GM12878 (cell line): ENCODE measurements around the gene CADPS. TPM values are rescaled to one million over a fixed set of nuclear protein-coding genes. Genes with fewer than 3 reads are reported as not detected.

Experiments
- ATAC-seq: fragments of 200-7000 bp; cut with Tn5 transposase; 3 replicates; pipeline ENCODE4 v1.9.1; 2020; ENCODE audit warnings: mild to moderate bottlenecking, moderate library complexity
- BruUV-seq: library from RNA; stranded (reverse); fragments of 400-500 nt; replicated peaks from 2 replicates; lab custom pipeline; 2021; lab: Mats Ljungman, UMichigan
- CTCF ChIA-PET: fragments of 300-600 bp; sonication (Branson Sonifier 250); formaldehyde crosslinking; extraction: SDS; loops from one replicate; lab custom pipeline; 2021; ENCODE audit warnings: inconsistent platforms; lab: Yijun Ruan, JAX
- POLR2A ChIA-PET: fragments of 350-600 bp; formaldehyde crosslinking; extraction: SDS; loops from one replicate; lab custom pipeline; 2021; ENCODE audit warnings: inconsistent platforms; lab: Charles Lee
- RAD21 ChIA-PET: fragments of 300-600 bp; sonication (Branson Sonifier 250); formaldehyde crosslinking; loops from one replicate; lab custom pipeline; 2023; ENCODE audit warnings: antibody characterized with exemption; ENCODE audit not compliant: unreplicated experiment; lab: Charles Lee
- SMC1A ChIA-PET: fragments of 300-600 bp; sonication (Branson Sonifier 250); formaldehyde crosslinking; loops from one replicate; lab custom pipeline; 2023; ENCODE audit not compliant: unreplicated experiment, uncharacterized antibody; lab: Charles Lee
- DNase-seq: peaks from one replicate; pipeline ENCODE4 v3.0.0-alpha.2; 2011; ENCODE audit warnings: low read depth, low spot score
- FAIRE-seq: peaks from 3 replicates; lab custom pipeline; 2011; peaks lifted over from hg19 to GRCh38; lab: Jason Lieb, UNC
- H2AFZ ChIP-seq: 2 replicates; pipeline ENCODE4 v1.6.0; 2011; ENCODE audit warnings: low read depth, low read length, control low read depth; ENCODE audit not compliant: control insufficient read depth
- H3K27ac ChIP-seq: 2 replicates; pipeline ENCODE4 v1.5.1; 2011; ENCODE audit warnings: control low read depth; ENCODE audit not compliant: control insufficient read depth, insufficient read depth
- H3K27me3 ChIP-seq, 2 experiments: replicated peaks in 1 of 2; 2 replicates each; pipeline versions ENCODE4 v1.6.0 to v1.6.1; 2011; ENCODE audit warnings: low read length in 1 of 2; ENCODE audit not compliant: control insufficient read depth in 2 of 2, insufficient read depth in 2 of 2
- H3K36me3 ChIP-seq, 2 experiments: 2 replicates each; pipeline ENCODE4 v1.5.1; 2011; ENCODE audit warnings: low read length in 1 of 2; ENCODE audit not compliant: control insufficient read depth in 2 of 2, insufficient read depth in 2 of 2
- H3K4me1 ChIP-seq: 2 replicates; pipeline ENCODE4 v1.6.1; 2011; ENCODE audit warnings: mild to moderate bottlenecking, low read length, moderate library complexity, mixed read lengths; ENCODE audit not compliant: control insufficient read depth, insufficient read depth
- H3K4me2 ChIP-seq: 2 replicates; pipeline ENCODE4 v1.6.0; 2011; ENCODE audit warnings: control low read depth; ENCODE audit not compliant: control insufficient read depth, insufficient read depth
- H3K4me3 ChIP-seq: fragments of 200-600 bp; sonication (generic); 2 replicates; pipeline ENCODE4 v1.5.1; 2016
- H3K79me2 ChIP-seq: 2 replicates; pipeline ENCODE4 v1.6.0; 2011; ENCODE audit warnings: low read length; ENCODE audit not compliant: control insufficient read depth, insufficient read depth
- H3K9ac ChIP-seq: 2 replicates; pipeline ENCODE4 v1.8.0; 2011; ENCODE audit warnings: low read length, control low read depth, mixed read lengths; ENCODE audit not compliant: control insufficient read depth, insufficient read depth
- H3K9me3 ChIP-seq: replicated peaks from 3 replicates; pipeline ENCODE4 v1.5.1; 2011; ENCODE audit warnings: mild to moderate bottlenecking, low read length; ENCODE audit not compliant: control insufficient read depth, insufficient read depth
- H4K20me1 ChIP-seq: 2 replicates; pipeline ENCODE4 v1.6.0; 2011; ENCODE audit not compliant: control insufficient read depth, insufficient read depth
- BCLAF1 ChIP-seq: fragments of 450-650 bp; IDR thresholded peaks from 2 replicates; pipeline ENCODE4 v1.6.1; 2017; ENCODE audit warnings: antibody characterized with exemption, mild to moderate bottlenecking, moderate library complexity
- CEBPB ChIP-seq, 2 experiments: fragments of 150-350 bp in 1 of 2; IDR thresholded peaks; 2 replicates each; pipeline ENCODE4 v1.6.1; 2012 to 2014; ENCODE audit warnings: low read depth in 2 of 2, low read length in 2 of 2, borderline replicate concordance in 1 of 2, inconsistent platforms in 1 of 2
- CHD4 ChIP-seq: fragments of 200-600 bp; sonication (generic); IDR thresholded peaks from 2 replicates; pipeline ENCODE4 v1.6.1; 2016; ENCODE audit warnings: mild to moderate bottlenecking
- FOXK2 ChIP-seq: fragments of 450-650 bp; IDR thresholded peaks from 2 replicates; pipeline ENCODE4 v1.6.1; 2017; ENCODE audit warnings: mild to moderate bottlenecking, moderate library complexity
- IRF5 ChIP-seq: fragments of 450-650 bp; IDR thresholded peaks from 2 replicates; pipeline ENCODE4 v1.6.1; 2017; ENCODE audit warnings: borderline replicate concordance
- JUNB ChIP-seq: IDR thresholded peaks from 2 replicates; pipeline ENCODE4 v1.6.1; 2016; ENCODE audit warnings: antibody characterized with exemption, mild to moderate bottlenecking
- MLLT1 ChIP-seq: fragments of 450-650 bp; IDR thresholded peaks from 2 replicates; pipeline ENCODE4 v1.6.1; 2016; ENCODE audit warnings: mild to moderate bottlenecking
- POLR2AphosphoS2 ChIP-seq: IDR thresholded peaks from 2 replicates; pipeline ENCODE4 v1.6.1; 2011; ENCODE audit warnings: low read depth, mild to moderate bottlenecking, low read length, improper control_type of control experiment, moderate library complexity
- ZBTB11 ChIP-seq: fragments of 450-650 bp; formaldehyde crosslinking; IDR thresholded peaks from 2 replicates; pipeline ENCODE4 v1.5.0; 2022; ENCODE audit warnings: mild to moderate bottlenecking, missing genetic modification characterization
- ZBTB40 ChIP-seq: fragments of 450-650 bp; IDR thresholded peaks from 2 replicates; pipeline ENCODE4 v1.6.1; 2016; ENCODE audit warnings: mild to moderate bottlenecking, moderate library complexity, borderline replicate concordance
- WGBS: methylation state at CpG from one replicate; pipeline ENCODE4 v1.1.6; 2016; ENCODE audit warnings: low lambda C conversion rate; ENCODE audit not compliant: insufficient replicate concordance, insufficient coverage; ENCODE audit errors: missing lambda C conversion rate; 5-methylcytosine and 5-hydroxymethylcytosine counted together
- in situ Hi-C: fragments of 300-500 bp; cut with MboI; formaldehyde crosslinking; loops from 9 replicates; pipeline ENCODE4 v1.14.3; 2018; ENCODE audit warnings: mixed read lengths
- intact Hi-C: fragments of 100-400 bp; cut with micrococcal nuclease; formaldehyde crosslinking; loops from one replicate; pipeline ENCODE4 v1.14.2; 2022; ENCODE audit not compliant: unreplicated experiment
- polyA plus RNA-seq, 11 experiments: library from polyadenylated mRNA; depleted of rRNA in 4 of 11; unstranded in 6 of 11; stranded (reverse) in 5 of 11; fragments of >200 nt; fragmentation: Nextera tagmentation in 4 of 11; fragmentation: Illumina TruSeq in 1 of 11; extraction: Ambion mirVana in 4 of 11; extraction: Trizol in 1 of 11; gene quantifications; 1 replicate in 1 of 11; 2 replicates in 10 of 11; pipeline versions ENCODE4 v1.2.1 to v1.2.3, GENCODE V29; 2011 to 2016; ENCODE audit warnings: inconsistent platforms in 2 of 11, missing spikeins in 2 of 11, low read depth in 1 of 11
- total RNA-seq, 4 experiments: library from RNA; depleted of rRNA in 3 of 4; stranded (reverse); fragments of >200 nt in 3 of 4; fragmentation: Illumina TruSeq in 1 of 4; extraction: Trizol in 1 of 4; gene quantifications; 2 replicates each; pipeline versions ENCODE4 v1.2.1 to v1.2.3, GENCODE V29; 2013 to 2021

CADPS gene
- total and polyA plus RNA-seq, 10 of the 15 experiments (the other 5 are each of a cell fraction or from before 2014, with no cell fraction given), result 0.20 TPM; not detected in 9

DNA sequence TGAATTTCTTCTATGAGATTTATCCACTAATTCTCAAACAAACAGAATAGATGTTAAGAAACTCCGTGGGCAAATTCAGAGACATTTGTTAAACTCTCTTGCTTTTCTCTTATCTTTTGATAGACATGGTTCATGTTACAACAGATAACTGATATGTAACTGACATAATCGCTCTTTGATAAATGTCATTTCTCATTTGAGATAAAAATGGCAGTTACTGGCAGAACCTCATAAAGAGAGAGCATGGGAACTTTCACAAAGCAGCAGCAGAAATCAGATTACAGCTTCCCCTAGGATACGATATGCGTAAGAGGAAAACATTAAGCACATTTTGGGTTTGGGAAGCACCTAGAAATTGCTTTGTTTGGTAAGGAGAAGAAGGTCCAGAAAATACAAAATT is 126.1 kb downstream of the CADPS start:
- Histone ChIP-seq H3K4me3 (no peak overlapping the region), H3K4me2 (no peak overlapping the region), H4K20me1 (no peaks in the 10 kb centered on the region), H2AFZ (no peak overlapping the region), H3K36me3 (no peaks in the 10 kb centered on the region), H3K27ac (no peak overlapping the region), H3K4me1 (no peaks in the 10 kb centered on the region), H3K27me3 (no peaks in the 10 kb centered on the region), H3K9me3 (no peaks in the 10 kb centered on the region), H3K79me2 (no peaks in the 10 kb centered on the region), H3K9ac (no peak overlapping the region)
- DNase-seq, result no peak
- in situ Hi-C loops, result no loop called here
- no TSS peak for BruUV-seq
- intact Hi-C loops, result no loop called here
- FAIRE-seq, result no peak
- 53% methylated on average over 4 of the region's 4 CpGs for WGBS
- no peak for ATAC-seq
- ChIA-PET SMC1A (no interaction called here), POLR2A (no interaction called here), RAD21 (no interaction called here), CTCF (interaction anchor here (1.0 kb wide), 1 partner anchor 8 kb away, joined by 3 read pairs; no protein-coding TSS in a partner anchor)
- no peak for TF ChIP-seq CEBPB (IDR thresholded peaks at IDR 0.05; ENCODE audit: borderline replicate concordance in 1 of 2, low read depth in 2 of 2, low read length in 2 of 2)
- TF ChIP-seq ZBTB40, result no peak
- no peak for TF ChIP-seq ZBTB11 (CRISPR knock-in tag)
- no peak for TF ChIP-seq IRF5
- TF ChIP-seq BCLAF1, result no peak
- no peak for TF ChIP-seq POLR2AphosphoS2
- no peak for TF ChIP-seq FOXK2
- TF ChIP-seq JUNB, result no peak
- no peak for TF ChIP-seq MLLT1
- no peak for TF ChIP-seq CHD4
